ENCODE results near the gene CD44. TPM values are rescaled to one million over a fixed set of nuclear protein-coding genes. Genes with fewer than 3 reads are reported as not detected.

CD44 gene
- total and polyA plus RNA-seq, 9 donors, result 8.3 to 330 (median 26.0) TPM

DNA sequence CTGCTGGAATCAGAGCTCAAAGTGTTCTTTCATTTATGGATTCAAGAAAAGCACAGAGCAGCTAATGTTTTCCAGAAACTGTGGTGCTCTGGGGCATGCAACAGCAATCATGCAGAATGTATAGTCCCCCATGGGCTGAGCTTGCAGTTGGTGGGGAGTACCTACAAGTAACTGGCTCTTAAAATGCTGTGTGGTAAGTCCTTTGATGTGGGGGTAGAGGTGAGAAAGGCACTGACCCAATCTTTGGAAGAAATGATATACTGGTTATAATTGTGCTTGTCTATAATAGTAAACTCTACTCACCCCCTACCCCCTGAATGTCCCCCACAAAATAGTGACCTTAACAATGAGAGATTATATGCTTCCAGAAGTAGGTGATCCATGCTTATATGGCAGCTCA is 29.1 kb upstream of the CD44 start:
- DNase-seq, result no peak
- H3K27me3 ChIP-seq, result no peaks in the 10 kb centered on the region
- intact Hi-C loops (cut with DNase I), result no loop called here

DNA sequence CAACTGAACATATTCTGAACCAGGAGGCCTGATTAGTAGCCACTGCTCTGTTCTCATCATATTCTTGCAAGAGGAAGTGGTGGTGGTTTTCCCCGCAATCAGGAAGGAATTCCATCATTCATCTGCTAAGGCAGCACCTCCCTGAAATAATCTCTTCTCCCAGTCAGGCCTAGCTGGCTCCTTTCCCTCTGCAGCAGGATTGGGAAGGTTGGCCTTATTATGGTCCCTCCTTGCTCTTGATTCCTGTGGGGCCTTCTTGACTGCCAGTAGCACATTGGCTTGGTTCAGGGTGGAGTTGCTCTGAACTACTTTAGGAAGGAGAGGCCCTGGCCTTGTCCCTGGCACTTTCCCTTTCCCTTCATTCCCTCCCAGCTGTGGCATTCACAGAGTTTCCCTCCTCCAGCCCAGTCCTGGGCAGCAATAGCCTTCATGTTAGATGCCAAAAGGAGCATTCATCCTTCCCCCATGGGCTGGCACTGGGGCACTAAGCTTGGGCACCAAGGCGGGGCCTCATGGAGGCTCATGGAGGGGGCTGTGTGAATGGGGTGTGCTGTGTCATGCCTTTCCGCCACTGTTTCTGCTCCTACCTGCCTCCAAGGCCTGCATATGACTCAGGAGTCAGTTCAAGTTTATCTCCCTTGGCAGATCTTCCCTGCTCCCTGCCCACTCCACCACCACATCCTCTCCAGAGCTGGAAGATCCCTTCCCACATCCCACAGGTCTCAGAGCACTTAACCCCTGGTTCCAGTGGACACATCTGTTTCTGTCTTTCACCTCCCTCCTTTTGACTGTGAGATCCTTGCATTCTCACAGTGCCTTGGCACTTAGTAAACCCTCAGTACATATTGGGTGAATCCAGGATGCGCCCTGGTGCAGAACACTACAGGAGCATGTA is 27.6 kb upstream of the CD44 start:
- 80 to 91% (median 86%) methylated on average over 4 of the region's 4 CpGs for WGBS, 3 donors
- no peaks in the 10 kb centered on the region for H3K9me3 ChIP-seq
- no peaks in the 10 kb centered on the region for H3K4me1 ChIP-seq (ENCODE audit: insufficient read depth)
- H3K36me3 ChIP-seq, result no peaks in the 10 kb centered on the region
- H3K27ac ChIP-seq, result no peak overlapping the region
- H3K27me3 ChIP-seq, result no peaks in the 10 kb centered on the region
- intact Hi-C loops (cut with DNase I), result no loop called here
- no peak overlapping the region for H3K4me3 ChIP-seq
- TF ChIP-seq, protein P1, sequence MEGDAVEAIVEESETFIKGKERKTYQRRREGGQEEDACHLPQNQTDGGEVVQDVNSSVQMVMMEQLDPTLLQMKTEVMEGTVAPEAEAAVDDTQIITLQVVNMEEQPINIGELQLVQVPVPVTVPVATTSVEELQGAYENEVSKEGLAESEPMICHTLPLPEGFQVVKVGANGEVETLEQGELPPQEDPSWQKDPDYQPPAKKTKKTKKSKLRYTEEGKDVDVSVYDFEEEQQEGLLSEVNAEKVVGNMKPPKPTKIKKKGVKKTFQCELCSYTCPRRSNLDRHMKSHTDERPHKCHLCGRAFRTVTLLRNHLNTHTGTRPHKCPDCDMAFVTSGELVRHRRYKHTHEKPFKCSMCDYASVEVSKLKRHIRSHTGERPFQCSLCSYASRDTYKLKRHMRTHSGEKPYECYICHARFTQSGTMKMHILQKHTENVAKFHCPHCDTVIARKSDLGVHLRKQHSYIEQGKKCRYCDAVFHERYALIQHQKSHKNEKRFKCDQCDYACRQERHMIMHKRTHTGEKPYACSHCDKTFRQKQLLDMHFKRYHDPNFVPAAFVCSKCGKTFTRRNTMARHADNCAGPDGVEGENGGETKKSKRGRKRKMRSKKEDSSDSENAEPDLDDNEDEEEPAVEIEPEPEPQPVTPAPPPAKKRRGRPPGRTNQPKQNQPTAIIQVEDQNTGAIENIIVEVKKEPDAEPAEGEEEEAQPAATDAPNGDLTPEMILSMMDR (IDR thresholded peaks at IDR 0.05), result no peak
- no peak for TF ChIP-seq EP300 (IDR thresholded peaks at IDR 0.05)
- DNase-seq, result no peak

More for the DNA sequence above, 29.1 kb upstream of the CD44 start:
- Histone ChIP-seq H3K4me3 (no peak overlapping the region), H3K27ac (no peak overlapping the region), H3K4me1 (ENCODE audit: insufficient read depth) (no peaks in the 10 kb centered on the region), H3K9me3 (no peaks in the 10 kb centered on the region), H3K36me3 (no peaks in the 10 kb centered on the region)
- TF ChIP-seq POLR2A (IDR thresholded peaks at IDR 0.05), result no peak
- no peak for TF ChIP-seq EP300 (IDR thresholded peaks at IDR 0.05)
- TF ChIP-seq, protein P1 (IDR thresholded peaks at IDR 0.05), result no peak

DNA sequence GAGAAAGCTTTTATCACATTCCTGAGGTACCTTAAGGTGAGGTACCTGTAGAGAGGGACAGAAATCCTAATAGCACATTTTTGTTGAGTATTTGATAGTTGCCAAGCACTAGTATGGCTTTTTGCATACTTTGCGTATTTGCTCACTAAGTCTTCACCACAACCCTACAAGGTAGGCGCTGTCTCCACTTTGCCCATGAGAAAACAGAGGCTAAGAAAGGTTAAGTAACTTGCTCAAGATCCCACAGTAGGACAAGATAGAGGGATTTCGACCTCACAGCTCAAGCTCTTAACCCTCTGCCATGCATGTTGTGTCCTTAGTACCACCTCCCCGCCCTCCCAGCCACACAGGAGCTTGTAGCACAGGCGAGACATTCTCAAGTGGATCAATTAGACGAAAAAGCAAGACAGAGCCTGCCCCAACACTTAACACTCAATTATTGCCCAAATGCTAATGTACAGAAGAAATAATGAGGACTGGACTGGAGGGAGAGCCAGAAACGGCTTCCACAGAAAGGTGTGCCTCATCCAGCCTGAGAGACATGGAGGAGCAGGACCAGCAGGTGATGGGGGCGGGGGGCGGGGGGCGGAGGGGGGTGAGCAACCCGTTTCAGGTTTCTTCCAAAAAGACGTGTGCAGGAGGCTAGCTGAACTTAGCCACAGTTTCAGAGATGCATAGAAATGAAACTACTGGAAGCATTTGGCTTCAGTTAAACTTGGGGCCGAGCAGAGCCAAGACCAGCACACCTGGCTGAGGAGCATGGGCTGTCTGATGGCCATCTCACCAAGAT is 26.7 kb upstream of the CD44 start:
- no peaks in the 10 kb centered on the region for H3K9me3 ChIP-seq
- peaks cover 4% of the 10 kb centered on the region for H3K4me1 ChIP-seq (ENCODE audit: insufficient read depth)
- no peak overlapping the region for H3K4me3 ChIP-seq
- 83 to 88% (median 83%) methylated on average over 13 of the region's 13 CpGs for WGBS, 3 donors
- no peaks in the 10 kb centered on the region for H3K36me3 ChIP-seq
- no peak for DNase-seq
- no peaks in the 10 kb centered on the region for H3K27me3 ChIP-seq
- TF ChIP-seq POLR2A (IDR thresholded peaks at IDR 0.05), result no peak
- TF ChIP-seq EP300 (IDR thresholded peaks at IDR 0.05), result no peak
- TF ChIP-seq, protein P1 (IDR thresholded peaks at IDR 0.05), result no peak
- H3K27ac ChIP-seq, result no peak overlapping the region
- intact Hi-C loops (cut with DNase I), result no loop called here

DNA sequence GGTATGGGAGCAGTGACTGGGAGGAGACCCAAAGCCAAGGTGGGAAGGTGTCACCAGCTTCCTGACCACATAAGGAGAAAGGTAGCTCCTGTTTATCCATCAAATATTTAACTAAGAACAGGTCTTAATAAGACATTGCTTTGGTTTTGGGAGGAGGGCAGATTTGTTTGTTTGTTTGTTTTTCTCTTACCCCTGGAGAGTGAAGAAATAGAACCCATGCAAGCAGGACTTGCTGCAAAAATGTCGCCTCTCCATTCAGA is 26.2 kb upstream of the CD44 start:
- H3K27me3 ChIP-seq, result no peaks in the 10 kb centered on the region
- intact Hi-C loops (cut with DNase I), result no loop called here
- H3K4me3 ChIP-seq, result no peak overlapping the region
- H3K4me1 ChIP-seq (ENCODE audit: insufficient read depth), result peaks cover 5% of the 10 kb centered on the region
- no peaks in the 10 kb centered on the region for H3K9me3 ChIP-seq
- 88 to 97% (median 95%) methylated on average over 1 of the region's 1 CpG for WGBS, 3 donors
- no peak for TF ChIP-seq POLR2A (IDR thresholded peaks at IDR 0.05)
- TF ChIP-seq, protein P1 (IDR thresholded peaks at IDR 0.05), result no peak
- TF ChIP-seq EP300 (IDR thresholded peaks at IDR 0.05), result no peak
- H3K36me3 ChIP-seq, result no peaks in the 10 kb centered on the region
- H3K27ac ChIP-seq, result no peak overlapping the region
- DNase-seq, result no peak

Measured in ovary (tissue), 9 donors.